K562 (cell line): ENCODE measurements around the gene CARD11. TPM values are rescaled to one million over a fixed set of nuclear protein-coding genes. Genes with fewer than 3 reads are reported as not detected.
A peak's percentile ranks its signal among the peaks of the same experiment; 100 is the strongest.

Experiments
- ARID1B ChIP-seq: fragments of 450-650 bp; IDR thresholded peaks from 2 replicates; pipeline ENCODE4 v1.6.1; 2016; ENCODE audit warnings: antibody characterized with exemption, mild to moderate bottlenecking, inconsistent platforms
- DPF2 ChIP-seq: fragments of 450-650 bp; IDR thresholded peaks from 2 replicates; pipeline ENCODE4 v1.6.1; 2016
- MAFF ChIP-seq: IDR thresholded peaks from 2 replicates; pipeline ENCODE4 v1.6.1; 2012; ENCODE audit warnings: low read length, improper control_type of control experiment
- MAFG ChIP-seq: fragments of 450-650 bp; conservative IDR thresholded peaks from 2 replicates; pipeline ENCODE4 v1.6.1; 2016; ENCODE audit warnings: missing genetic modification characterization, missing compliant biosample characterization
- SIRT6 ChIP-seq: IDR thresholded peaks from one replicate; pipeline ENCODE4 v1.6.1; 2012; ENCODE audit warnings: low read depth, mild to moderate bottlenecking, control low read depth, inconsistent platforms, low read length, moderate library complexity
- TRIM24 ChIP-seq, 2 experiments: fragments of 450-650 bp; IDR thresholded peaks; 2 replicates each; pipeline ENCODE4 v1.6.1; 2016
- ZNF316 ChIP-seq: fragments of 450-650 bp; IDR thresholded peaks from 2 replicates; pipeline ENCODE4 v1.6.1; 2016
- polyA plus RNA-seq, 8 experiments: library from polyadenylated mRNA; depleted of rRNA in 4 of 8; stranded (reverse) in 5 of 8; unstranded in 3 of 8; fragments of >200 nt; fragmentation: Nextera tagmentation in 2 of 8; fragmentation: Illumina TruSeq in 1 of 8; extraction: Ambion mirVana in 2 of 8; extraction: Trizol in 1 of 8; gene quantifications; 2 replicates each; pipeline versions ENCODE4 v1.2.1 to v1.2.3, GENCODE V29; 2011 to 2014; ENCODE audit warnings: inconsistent platforms in 1 of 8, missing spikeins in 1 of 8
- total RNA-seq, 7 experiments: library from RNA; depleted of rRNA in 6 of 7; stranded (reverse); fragments of >200 nt in 6 of 7; fragmentation: Illumina TruSeq in 2 of 7; extraction: Trizol in 2 of 7; gene quantifications; 2 replicates each; pipeline versions ENCODE4 v1.2.1 to v1.2.3, GENCODE V29; 2011 to 2021; ENCODE audit warnings: low replicate concordance in 1 of 7
- TF ChIP-seq, protein P1 (sequence below), 2 experiments: IDR thresholded peaks in 1 of 2; conservative IDR thresholded peaks in 1 of 2; 2 replicates each; pipeline ENCODE4 v1.6.1; 2016; ENCODE audit warnings: low read depth in 2 of 2, mild to moderate bottlenecking in 1 of 2, missing compliant biosample characterization in 1 of 2, missing genetic modification characterization in 1 of 2, moderate library complexity in 1 of 2
- TF ChIP-seq, protein P2 (sequence below): fragments of 450-650 bp; IDR thresholded peaks from 2 replicates; pipeline ENCODE4 v1.6.1; 2016
- TF ChIP-seq, protein P3 (sequence below): sonication (generic); formaldehyde crosslinking; IDR thresholded peaks from 2 replicates; pipeline ENCODE4 v1.8.0; 2023; ENCODE audit warnings: missing genetic modification reagents, mild to moderate bottlenecking, borderline replicate concordance
- TF ChIP-seq, protein P4 (sequence below), 2 experiments: fragments of 450-650 bp in 1 of 2; sonication (generic) in 1 of 2; formaldehyde crosslinking; conservative IDR thresholded peaks; 2 replicates each; pipeline versions ENCODE4 v1.4.0 to v1.8.1; 2020 to 2022; ENCODE audit warnings: mild to moderate bottlenecking in 1 of 2, missing genetic modification reagents in 1 of 2
- TF ChIP-seq, protein P5 (sequence below): sonication (generic); formaldehyde crosslinking; IDR thresholded peaks from 2 replicates; pipeline ENCODE4 v1.8.1; 2022; ENCODE audit warnings: missing genetic modification reagents

The CARD11 gene
- total and polyA plus RNA-seq, 9 of the 15 experiments (the other 6 are each of a cell fraction or from before 2014, with no cell fraction given): 0.07 to 12.8 (median 5.7) TPM

DNA sequence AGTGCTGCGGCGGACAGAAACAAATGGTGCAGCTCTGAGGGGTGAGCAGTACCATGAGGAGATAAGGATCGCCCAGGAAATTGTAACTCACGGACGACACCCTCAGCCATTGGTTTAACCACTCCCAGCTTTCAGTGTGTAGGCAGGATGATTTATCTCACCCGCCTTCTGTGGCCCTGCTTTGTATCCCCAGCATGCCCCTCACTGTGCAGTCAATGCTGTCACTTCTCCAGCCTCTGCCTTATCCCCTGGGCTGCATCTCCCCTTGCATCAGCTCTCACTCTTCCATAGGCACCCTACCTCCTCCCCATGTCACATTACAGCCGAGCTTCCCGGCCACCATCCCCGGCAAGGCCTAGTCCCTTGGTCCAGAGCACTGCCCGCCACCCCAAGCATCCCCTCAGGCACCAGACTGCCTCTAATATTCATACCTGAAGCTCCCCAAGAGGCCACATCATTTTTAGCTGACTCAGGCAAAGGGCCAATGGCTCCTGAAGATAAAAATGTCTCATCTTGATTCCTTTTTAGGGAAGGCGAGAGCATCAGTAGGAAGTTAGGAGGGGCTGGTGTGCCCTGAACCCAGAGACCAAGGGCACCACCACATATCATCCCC, 77.1 kb downstream of the CARD11 start (continued):
- TF ChIP-seq, protein P1, sequence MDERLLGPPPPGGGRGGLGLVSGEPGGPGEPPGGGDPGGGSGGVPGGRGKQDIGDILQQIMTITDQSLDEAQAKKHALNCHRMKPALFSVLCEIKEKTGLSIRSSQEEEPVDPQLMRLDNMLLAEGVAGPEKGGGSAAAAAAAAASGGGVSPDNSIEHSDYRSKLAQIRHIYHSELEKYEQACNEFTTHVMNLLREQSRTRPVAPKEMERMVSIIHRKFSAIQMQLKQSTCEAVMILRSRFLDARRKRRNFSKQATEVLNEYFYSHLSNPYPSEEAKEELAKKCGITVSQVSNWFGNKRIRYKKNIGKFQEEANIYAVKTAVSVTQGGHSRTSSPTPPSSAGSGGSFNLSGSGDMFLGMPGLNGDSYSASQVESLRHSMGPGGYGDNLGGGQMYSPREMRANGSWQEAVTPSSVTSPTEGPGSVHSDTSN (CRISPR knock-in tag; IDR thresholded peaks at IDR 0.05; ENCODE audit: low read depth): no peak
- TF ChIP-seq, protein P1 (tag; conservative IDR thresholded peaks at IDR 0.05; ENCODE audit: low read depth): peak; percentile 70
- no peak for TF ChIP-seq SIRT6
- peak; percentile 37; the same call in 1 of the 2 replicates for TF ChIP-seq DPF2
- TF ChIP-seq TRIM24 (IDR thresholded peaks at IDR 0.05): 0 out of 4 replicates have a peak, but pooled peaks of 1 of the 2 experiments have one; percentile 10
- 0 out of 2 replicates have a peak, but pooled peaks have one; percentile 38 for TF ChIP-seq ARID1B
- TF ChIP-seq, protein P2, sequence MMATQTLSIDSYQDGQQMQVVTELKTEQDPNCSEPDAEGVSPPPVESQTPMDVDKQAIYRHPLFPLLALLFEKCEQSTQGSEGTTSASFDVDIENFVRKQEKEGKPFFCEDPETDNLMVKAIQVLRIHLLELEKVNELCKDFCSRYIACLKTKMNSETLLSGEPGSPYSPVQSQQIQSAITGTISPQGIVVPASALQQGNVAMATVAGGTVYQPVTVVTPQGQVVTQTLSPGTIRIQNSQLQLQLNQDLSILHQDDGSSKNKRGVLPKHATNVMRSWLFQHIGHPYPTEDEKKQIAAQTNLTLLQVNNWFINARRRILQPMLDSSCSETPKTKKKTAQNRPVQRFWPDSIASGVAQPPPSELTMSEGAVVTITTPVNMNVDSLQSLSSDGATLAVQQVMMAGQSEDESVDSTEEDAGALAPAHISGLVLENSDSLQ: peak; percentile 87
- TF ChIP-seq, protein P3, sequence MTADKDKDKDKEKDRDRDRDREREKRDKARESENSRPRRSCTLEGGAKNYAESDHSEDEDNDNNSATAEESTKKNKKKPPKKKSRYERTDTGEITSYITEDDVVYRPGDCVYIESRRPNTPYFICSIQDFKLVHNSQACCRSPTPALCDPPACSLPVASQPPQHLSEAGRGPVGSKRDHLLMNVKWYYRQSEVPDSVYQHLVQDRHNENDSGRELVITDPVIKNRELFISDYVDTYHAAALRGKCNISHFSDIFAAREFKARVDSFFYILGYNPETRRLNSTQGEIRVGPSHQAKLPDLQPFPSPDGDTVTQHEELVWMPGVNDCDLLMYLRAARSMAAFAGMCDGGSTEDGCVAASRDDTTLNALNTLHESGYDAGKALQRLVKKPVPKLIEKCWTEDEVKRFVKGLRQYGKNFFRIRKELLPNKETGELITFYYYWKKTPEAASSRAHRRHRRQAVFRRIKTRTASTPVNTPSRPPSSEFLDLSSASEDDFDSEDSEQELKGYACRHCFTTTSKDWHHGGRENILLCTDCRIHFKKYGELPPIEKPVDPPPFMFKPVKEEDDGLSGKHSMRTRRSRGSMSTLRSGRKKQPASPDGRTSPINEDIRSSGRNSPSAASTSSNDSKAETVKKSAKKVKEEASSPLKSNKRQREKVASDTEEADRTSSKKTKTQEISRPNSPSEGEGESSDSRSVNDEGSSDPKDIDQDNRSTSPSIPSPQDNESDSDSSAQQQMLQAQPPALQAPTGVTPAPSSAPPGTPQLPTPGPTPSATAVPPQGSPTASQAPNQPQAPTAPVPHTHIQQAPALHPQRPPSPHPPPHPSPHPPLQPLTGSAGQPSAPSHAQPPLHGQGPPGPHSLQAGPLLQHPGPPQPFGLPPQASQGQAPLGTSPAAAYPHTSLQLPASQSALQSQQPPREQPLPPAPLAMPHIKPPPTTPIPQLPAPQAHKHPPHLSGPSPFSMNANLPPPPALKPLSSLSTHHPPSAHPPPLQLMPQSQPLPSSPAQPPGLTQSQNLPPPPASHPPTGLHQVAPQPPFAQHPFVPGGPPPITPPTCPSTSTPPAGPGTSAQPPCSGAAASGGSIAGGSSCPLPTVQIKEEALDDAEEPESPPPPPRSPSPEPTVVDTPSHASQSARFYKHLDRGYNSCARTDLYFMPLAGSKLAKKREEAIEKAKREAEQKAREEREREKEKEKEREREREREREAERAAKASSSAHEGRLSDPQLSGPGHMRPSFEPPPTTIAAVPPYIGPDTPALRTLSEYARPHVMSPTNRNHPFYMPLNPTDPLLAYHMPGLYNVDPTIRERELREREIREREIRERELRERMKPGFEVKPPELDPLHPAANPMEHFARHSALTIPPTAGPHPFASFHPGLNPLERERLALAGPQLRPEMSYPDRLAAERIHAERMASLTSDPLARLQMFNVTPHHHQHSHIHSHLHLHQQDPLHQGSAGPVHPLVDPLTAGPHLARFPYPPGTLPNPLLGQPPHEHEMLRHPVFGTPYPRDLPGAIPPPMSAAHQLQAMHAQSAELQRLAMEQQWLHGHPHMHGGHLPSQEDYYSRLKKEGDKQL: no peak
- peak; percentile 94 for TF ChIP-seq ZNF316
- peak; percentile 73 for TF ChIP-seq MAFG (tag)
- TF ChIP-seq, protein P4, sequence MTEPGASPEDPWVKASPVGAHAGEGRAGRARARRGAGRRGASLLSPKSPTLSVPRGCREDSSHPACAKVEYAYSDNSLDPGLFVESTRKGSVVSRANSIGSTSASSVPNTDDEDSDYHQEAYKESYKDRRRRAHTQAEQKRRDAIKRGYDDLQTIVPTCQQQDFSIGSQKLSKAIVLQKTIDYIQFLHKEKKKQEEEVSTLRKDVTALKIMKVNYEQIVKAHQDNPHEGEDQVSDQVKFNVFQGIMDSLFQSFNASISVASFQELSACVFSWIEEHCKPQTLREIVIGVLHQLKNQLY (CRISPR knock-in tag; conservative IDR thresholded peaks at IDR 0.05): no peak
- peak; percentile 72 for TF ChIP-seq MAFF
- TF ChIP-seq, protein P5, sequence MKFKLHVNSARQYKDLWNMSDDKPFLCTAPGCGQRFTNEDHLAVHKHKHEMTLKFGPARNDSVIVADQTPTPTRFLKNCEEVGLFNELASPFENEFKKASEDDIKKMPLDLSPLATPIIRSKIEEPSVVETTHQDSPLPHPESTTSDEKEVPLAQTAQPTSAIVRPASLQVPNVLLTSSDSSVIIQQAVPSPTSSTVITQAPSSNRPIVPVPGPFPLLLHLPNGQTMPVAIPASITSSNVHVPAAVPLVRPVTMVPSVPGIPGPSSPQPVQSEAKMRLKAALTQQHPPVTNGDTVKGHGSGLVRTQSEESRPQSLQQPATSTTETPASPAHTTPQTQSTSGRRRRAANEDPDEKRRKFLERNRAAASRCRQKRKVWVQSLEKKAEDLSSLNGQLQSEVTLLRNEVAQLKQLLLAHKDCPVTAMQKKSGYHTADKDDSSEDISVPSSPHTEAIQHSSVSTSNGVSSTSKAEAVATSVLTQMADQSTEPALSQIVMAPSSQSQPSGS (CRISPR knock-in tag): no peak
